HTR-8/SVneo (cell line): ENCODE results near the gene EXOC7.
"Not testable (repeated sequence)": the region's sequence is repeated elsewhere in the genome, so short reads cannot be mapped to it uniquely, and the experiment has no call there.

Experiments used
- DNase-seq: peaks from one replicate; pipeline ENCODE4 v3.0.0; 2011; ENCODE audit warnings: low spot score, mixed read lengths; ENCODE audit not compliant: insufficient read length
- FAIRE-seq: peaks from 2 replicates; lab custom pipeline; 2011; peaks lifted over from hg19 to GRCh38; lab: Jason Lieb, UNC

The EXOC7 gene

GRCh38 chr17:76077584-76078110 lies 25.9 kb downstream of the EXOC7 start:
- FAIRE-seq: no peak
- no peak for DNase-seq

- FAIRE-seq: peak; percentile 9
These were observed 26.6 kb downstream of the EXOC7 start for GRCh38 chr17:76076765-76077583.

GRCh38 chr17:76076146-76076764 lies 27.3 kb downstream of the EXOC7 start:
- no peak for DNase-seq
- no peak for FAIRE-seq

More at GRCh38 chr17:76076765-76077583, 26.6 kb downstream of the EXOC7 start:
- no peak for DNase-seq

GRCh38 chr17:76075364-76076145 lies 28.0 kb downstream of the EXOC7 start:
- no peak for DNase-seq
- peak; percentile 16 for FAIRE-seq

- no peak for DNase-seq
These were observed 28.9 kb downstream of the EXOC7 start, which contains the start of gene GALR2 for GRCh38 chr17:76074390-76075363. Gene GALR2 (plus strand): TSS chr17:76074781. CDS start chr17:76074884, 103 bp downstream.

GRCh38 chr17:76072148-76072858 lies 31.3 kb downstream of the EXOC7 start, which contains the start of gene SRP68:
Gene SRP68 (minus strand): TSS chr17:76072517. CDS start chr17:76072491, 26 bp downstream.
- FAIRE-seq: peak; percentile 99

More at GRCh38 chr17:76074390-76075363, 28.9 kb downstream of the EXOC7 start, which contains the start of gene GALR2:
- FAIRE-seq: no peak

GRCh38 chr17:76071531-76072147 lies 31.9 kb downstream of the EXOC7 start:
- DNase-seq (no peak), FAIRE-seq (peak; percentile 42)

More at GRCh38 chr17:76072148-76072858, 31.3 kb downstream of the EXOC7 start, which contains the start of gene SRP68:
- peak; percentile 98 for DNase-seq

- FAIRE-seq (no peak), DNase-seq (no peak)
These were observed 37.8 kb downstream of the EXOC7 start for GRCh38 chr17:76065775-76066174.

GRCh38 chr17:76063875-76064546 lies 39.6 kb downstream of the EXOC7 start:
- no peak for DNase-seq
- FAIRE-seq: no peak

- not testable (repeated sequence) for DNase-seq, FAIRE-seq
These were observed 45.3 kb downstream of the EXOC7 start for GRCh38 chr17:76058264-76058663.

- DNase-seq (no peak), FAIRE-seq (no peak)
These were observed 46.7 kb downstream of the EXOC7 start for GRCh38 chr17:76056882-76057281.

- DNase-seq (no peak), FAIRE-seq (no peak)
These were observed 49.5 kb downstream of the EXOC7 start for GRCh38 chr17:76054112-76054476.

- FAIRE-seq: no peak
- peak; percentile 67 for DNase-seq
These were observed 50.1 kb downstream of the EXOC7 start for GRCh38 chr17:76053246-76054111.

- FAIRE-seq (no peak), DNase-seq (no peak)
These were observed 52.0 kb downstream of the EXOC7 start for GRCh38 chr17:76051561-76051960.

GRCh38 chr17:76050538-76051467 lies 52.8 kb downstream of the EXOC7 start:
- DNase-seq (no peak), FAIRE-seq (no peak)
